Neuron (in vitro differentiated cells): ENCODE results near the gene CD34.
"Not testable (repeated sequence)": the region's sequence is repeated elsewhere in the genome, so short reads cannot be mapped to it uniquely, and the experiment has no call there.

ENCODE experiments used
- H2AFZ ChIP-seq: one replicate; pipeline ENCODE4 v1.6.1; 2013; ENCODE audit warnings: low read depth, mild to moderate bottlenecking, inconsistent platforms, low read length, moderate library complexity
- H3K27me3 ChIP-seq: one replicate; pipeline ENCODE4 v1.6.1; 2013; ENCODE audit warnings: low read length; ENCODE audit not compliant: insufficient read depth
- H3K36me3 ChIP-seq: one replicate; pipeline ENCODE4 v1.6.1; 2013; ENCODE audit warnings: low read length; ENCODE audit not compliant: insufficient read depth
- H3K4me1 ChIP-seq: one replicate; pipeline ENCODE4 v1.6.1; 2013; ENCODE audit warnings: low read length; ENCODE audit not compliant: insufficient read depth
- H3K4me3 ChIP-seq: 2 replicates; pipeline ENCODE4 v1.5.1; 2013; ENCODE audit warnings: mild to moderate bottlenecking, low read length, moderate library complexity
- H3K9me3 ChIP-seq: one replicate; pipeline ENCODE4 v1.6.1; 2013; ENCODE audit warnings: low read length

CD34 gene

GRCh38 chr1:207887542-207888201 is 23.3 kb downstream of the CD34 start:
- Histone ChIP-seq H3K4me3 (no peak overlapping the region), H3K9me3 (no peaks in the 10 kb centered on the region), H3K27me3 (peaks cover 6% of the 10 kb centered on the region), H2AFZ (no peak overlapping the region), H3K4me1 (no peaks in the 10 kb centered on the region), H3K36me3 (no peaks in the 10 kb centered on the region)

GRCh38 chr1:207886227-207886626 is 24.7 kb downstream of the CD34 start:
- peaks cover 6% of the 10 kb centered on the region for H3K27me3 ChIP-seq
- no peaks in the 10 kb centered on the region for H3K36me3 ChIP-seq
- no peak overlapping the region for H2AFZ ChIP-seq
- no peak overlapping the region for H3K4me3 ChIP-seq
- no peaks in the 10 kb centered on the region for H3K9me3 ChIP-seq
- no peaks in the 10 kb centered on the region for H3K4me1 ChIP-seq

- H3K4me3 ChIP-seq = no peak overlapping the region
- H3K27me3 ChIP-seq = peaks cover 6% of the 10 kb centered on the region
- H3K36me3 ChIP-seq = no peaks in the 10 kb centered on the region
- no peaks in the 10 kb centered on the region for H3K4me1 ChIP-seq
- peak overlapping the region; percentile 52 for H2AFZ ChIP-seq
- H3K9me3 ChIP-seq = no peaks in the 10 kb centered on the region
Observed at GRCh38 chr1:207885129-207886032, 25.5 kb downstream of the CD34 start.

- peaks cover 6% of the 10 kb centered on the region for H3K27me3 ChIP-seq
- H3K9me3 ChIP-seq = no peaks in the 10 kb centered on the region
- H2AFZ ChIP-seq = peak overlapping the region; percentile 52
- no peak overlapping the region for H3K4me3 ChIP-seq
- H3K4me1 ChIP-seq = no peaks in the 10 kb centered on the region
- H3K36me3 ChIP-seq = no peaks in the 10 kb centered on the region
Observed at GRCh38 chr1:207884266-207885029, 26.5 kb downstream of the CD34 start.

- no peak overlapping the region for H3K4me3 ChIP-seq
- H2AFZ ChIP-seq = no peak overlapping the region
- H3K36me3 ChIP-seq = no peaks in the 10 kb centered on the region
- H3K9me3 ChIP-seq = no peaks in the 10 kb centered on the region
- H3K27me3 ChIP-seq = peaks cover 6% of the 10 kb centered on the region
- no peaks in the 10 kb centered on the region for H3K4me1 ChIP-seq
Observed at GRCh38 chr1:207883660-207884250, 27.2 kb downstream of the CD34 start.

- H2AFZ ChIP-seq = no peak overlapping the region
- no peaks in the 10 kb centered on the region for H3K36me3 ChIP-seq
- peaks cover 6% of the 10 kb centered on the region for H3K27me3 ChIP-seq
- no peaks in the 10 kb centered on the region for H3K4me1 ChIP-seq
- H3K9me3 ChIP-seq = no peaks in the 10 kb centered on the region
- H3K4me3 ChIP-seq = no peak overlapping the region
Observed at GRCh38 chr1:207883104-207883651, 27.7 kb downstream of the CD34 start.

- H3K27me3 ChIP-seq = peaks cover 6% of the 10 kb centered on the region
- H2AFZ ChIP-seq = no peak overlapping the region
- no peaks in the 10 kb centered on the region for H3K36me3 ChIP-seq
- H3K4me3 ChIP-seq = no peak overlapping the region
- H3K4me1 ChIP-seq = no peaks in the 10 kb centered on the region
- H3K9me3 ChIP-seq = no peaks in the 10 kb centered on the region
Observed at GRCh38 chr1:207882692-207883091, 28.2 kb downstream of the CD34 start.

- Histone ChIP-seq H3K4me1 (no peaks in the 10 kb centered on the region), H3K9me3 (no peaks in the 10 kb centered on the region), H3K36me3 (no peaks in the 10 kb centered on the region), H3K4me3 (no peak overlapping the region), H3K27me3 (no peaks in the 10 kb centered on the region), H2AFZ (no peak overlapping the region)
Observed at GRCh38 chr1:207878939-207879338, 32.0 kb downstream of the CD34 start.

GRCh38 chr1:207877914-207878313 is 33.0 kb downstream of the CD34 start:
- not testable (repeated sequence) for H3K9me3 ChIP-seq, H3K4me3 ChIP-seq, H3K27me3 ChIP-seq, H3K4me1 ChIP-seq, H3K36me3 ChIP-seq, H2AFZ ChIP-seq

- Histone ChIP-seq H2AFZ (no peak overlapping the region), H3K27me3 (peaks cover 3% of the 10 kb centered on the region), H3K9me3 (no peaks in the 10 kb centered on the region), H3K36me3 (no peaks in the 10 kb centered on the region), H3K4me3 (no peak overlapping the region), H3K4me1 (no peaks in the 10 kb centered on the region)
Observed at GRCh38 chr1:207876131-207876530, 34.8 kb downstream of the CD34 start.

GRCh38 chr1:207875532-207875931 is 35.4 kb downstream of the CD34 start:
- Histone ChIP-seq H3K36me3 (no peaks in the 10 kb centered on the region), H2AFZ (no peak overlapping the region), H3K4me1 (no peaks in the 10 kb centered on the region), H3K4me3 (no peak overlapping the region), H3K27me3 (peaks cover 9% of the 10 kb centered on the region), H3K9me3 (no peaks in the 10 kb centered on the region)

- peaks cover 13% of the 10 kb centered on the region for H3K27me3 ChIP-seq
- no peak overlapping the region for H3K4me3 ChIP-seq
- H3K36me3 ChIP-seq = no peaks in the 10 kb centered on the region
- H3K4me1 ChIP-seq = peaks cover 5% of the 10 kb centered on the region
- no peaks in the 10 kb centered on the region for H3K9me3 ChIP-seq
- H2AFZ ChIP-seq = no peak overlapping the region
Observed at GRCh38 chr1:207873055-207873890, 37.7 kb downstream of the CD34 start.
